Osteocyte (in vitro differentiated cells): ENCODE data around the gene SLC7A6OS. TPM values are rescaled to one million over a fixed set of nuclear protein-coding genes. Genes with fewer than 3 reads are reported as not detected.

Source experiments
- DNase-seq: peaks from one replicate; pipeline ENCODE4 v3.0.0; 2021; ENCODE audit warnings: mixed read lengths; ENCODE audit not compliant: unreplicated experiment; ENCODE audit errors: extremely low spot score
- H3K27ac Mint-ChIP-seq: one replicate; pipeline ENCODE4 v1.8.0; 2021; ENCODE audit warnings: mild to moderate bottlenecking, mixed read lengths; ENCODE audit not compliant: unreplicated experiment
- H3K27me3 Mint-ChIP-seq: one replicate; pipeline ENCODE4 v1.8.0; 2021; ENCODE audit warnings: mixed read lengths; ENCODE audit not compliant: unreplicated experiment
- H3K36me3 Mint-ChIP-seq: one replicate; pipeline ENCODE4 v1.8.0; 2021; ENCODE audit warnings: mixed read lengths; ENCODE audit not compliant: unreplicated experiment
- H3K4me1 Mint-ChIP-seq: one replicate; pipeline ENCODE4 v1.8.0; 2021; ENCODE audit warnings: mixed read lengths; ENCODE audit not compliant: unreplicated experiment
- H3K4me3 Mint-ChIP-seq: one replicate; pipeline ENCODE4 v1.8.0; 2021; ENCODE audit warnings: mild to moderate bottlenecking, moderate library complexity, mixed read lengths; ENCODE audit not compliant: unreplicated experiment
- H3K9me3 Mint-ChIP-seq: one replicate; pipeline ENCODE4 v1.8.0; 2021; ENCODE audit warnings: mixed read lengths; ENCODE audit not compliant: unreplicated experiment
- total RNA-seq: library from RNA; stranded (reverse); gene quantifications from 2 replicates; pipeline ENCODE4 v1.2.1, GENCODE V29; 2021
- TF ChIP-seq, protein P1 (sequence below): fragments of 200-600 bp; sonication (generic); IDR thresholded peaks from 2 replicates; pipeline ENCODE4 v1.5.0; 2021; ENCODE audit warnings: antibody characterized with exemption, mild to moderate bottlenecking, moderate library complexity

The SLC7A6OS gene
- total RNA-seq, 1 donor from 2014 or later, result 14.2 TPM

GRCh38 chr16:68257906-68258800 lies 52.6 kb downstream of the SLC7A6OS start:
- Mint-ChIP-seq H3K9me3 (no peaks in the 10 kb centered on the region), H3K27ac (peak overlapping the region; percentile 93), H3K27me3 (no peaks in the 10 kb centered on the region), H3K36me3 (peaks cover 8% of the 10 kb centered on the region), H3K4me3 (peak overlapping the region; percentile 7), H3K4me1 (peaks cover 21% of the 10 kb centered on the region)
- DNase-seq, result no peak
- TF ChIP-seq, protein P1, sequence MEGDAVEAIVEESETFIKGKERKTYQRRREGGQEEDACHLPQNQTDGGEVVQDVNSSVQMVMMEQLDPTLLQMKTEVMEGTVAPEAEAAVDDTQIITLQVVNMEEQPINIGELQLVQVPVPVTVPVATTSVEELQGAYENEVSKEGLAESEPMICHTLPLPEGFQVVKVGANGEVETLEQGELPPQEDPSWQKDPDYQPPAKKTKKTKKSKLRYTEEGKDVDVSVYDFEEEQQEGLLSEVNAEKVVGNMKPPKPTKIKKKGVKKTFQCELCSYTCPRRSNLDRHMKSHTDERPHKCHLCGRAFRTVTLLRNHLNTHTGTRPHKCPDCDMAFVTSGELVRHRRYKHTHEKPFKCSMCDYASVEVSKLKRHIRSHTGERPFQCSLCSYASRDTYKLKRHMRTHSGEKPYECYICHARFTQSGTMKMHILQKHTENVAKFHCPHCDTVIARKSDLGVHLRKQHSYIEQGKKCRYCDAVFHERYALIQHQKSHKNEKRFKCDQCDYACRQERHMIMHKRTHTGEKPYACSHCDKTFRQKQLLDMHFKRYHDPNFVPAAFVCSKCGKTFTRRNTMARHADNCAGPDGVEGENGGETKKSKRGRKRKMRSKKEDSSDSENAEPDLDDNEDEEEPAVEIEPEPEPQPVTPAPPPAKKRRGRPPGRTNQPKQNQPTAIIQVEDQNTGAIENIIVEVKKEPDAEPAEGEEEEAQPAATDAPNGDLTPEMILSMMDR, result no peak

GRCh38 chr16:68257251-68257905 lies 53.4 kb downstream of the SLC7A6OS start:
- H3K4me1 Mint-ChIP-seq, result peaks cover 21% of the 10 kb centered on the region
- H3K27ac Mint-ChIP-seq, result peak overlapping the region; percentile 93
- peaks cover 8% of the 10 kb centered on the region for H3K36me3 Mint-ChIP-seq
- H3K9me3 Mint-ChIP-seq, result no peaks in the 10 kb centered on the region
- no peak overlapping the region for H3K4me3 Mint-ChIP-seq
- DNase-seq, result no peak
- H3K27me3 Mint-ChIP-seq, result no peaks in the 10 kb centered on the region
- TF ChIP-seq, protein P1, result no peak

- H3K27me3 Mint-ChIP-seq, result no peaks in the 10 kb centered on the region
- TF ChIP-seq, protein P1, result no peak
- peaks cover 21% of the 10 kb centered on the region for H3K4me1 Mint-ChIP-seq
- peaks cover 17% of the 10 kb centered on the region for H3K36me3 Mint-ChIP-seq
- H3K9me3 Mint-ChIP-seq, result no peaks in the 10 kb centered on the region
- no peak overlapping the region for H3K27ac Mint-ChIP-seq
- H3K4me3 Mint-ChIP-seq, result no peak overlapping the region
- no peak for DNase-seq
These were observed 55.0 kb downstream of the SLC7A6OS start for GRCh38 chr16:68255712-68256111.

GRCh38 chr16:68253721-68254120 lies 57.0 kb downstream of the SLC7A6OS start:
- peaks cover 18% of the 10 kb centered on the region for H3K36me3 Mint-ChIP-seq
- TF ChIP-seq, protein P1, result no peak
- no peaks in the 10 kb centered on the region for H3K9me3 Mint-ChIP-seq
- peaks cover 19% of the 10 kb centered on the region for H3K4me1 Mint-ChIP-seq
- no peak overlapping the region for H3K27ac Mint-ChIP-seq
- H3K4me3 Mint-ChIP-seq, result no peak overlapping the region
- H3K27me3 Mint-ChIP-seq, result no peaks in the 10 kb centered on the region
- DNase-seq, result no peak

DNA sequence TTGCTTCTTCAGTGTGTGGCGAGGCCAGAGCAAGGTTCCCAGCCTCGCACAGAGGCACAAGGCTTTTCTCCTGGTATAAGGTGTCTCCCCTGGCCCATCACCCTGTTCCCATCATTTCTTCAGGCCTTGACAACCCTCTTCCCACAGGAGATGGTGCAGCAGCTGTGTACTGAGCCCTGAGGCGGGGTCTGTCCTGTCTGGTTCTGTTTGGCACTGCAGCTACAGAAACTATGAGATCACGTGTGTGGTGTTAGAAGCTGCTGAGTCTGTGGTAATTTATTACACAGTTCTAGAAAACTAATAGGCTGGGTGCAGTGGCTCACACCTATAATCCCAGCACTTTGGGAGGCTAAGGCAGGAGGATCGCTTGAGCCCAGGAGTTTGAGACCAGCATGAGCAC lies 58.4 kb downstream of the SLC7A6OS start:
- Mint-ChIP-seq H3K27me3 (no peaks in the 10 kb centered on the region), H3K4me1 (peaks cover 6% of the 10 kb centered on the region), H3K4me3 (no peak overlapping the region), H3K9me3 (no peaks in the 10 kb centered on the region), H3K27ac (no peak overlapping the region), H3K36me3 (peaks cover 18% of the 10 kb centered on the region)
- DNase-seq, result no peak
- TF ChIP-seq, protein P1, result no peak
